K562 (cell line): ENCODE measurements around the gene ACY1. TPM values are rescaled to one million over a fixed set of nuclear protein-coding genes. Genes with fewer than 3 reads are reported as not detected.

Experiments
- POLR2A ChIP-seq: fragments of 450-650 bp; conservative IDR thresholded peaks from 2 replicates; pipeline ENCODE4 v1.6.1; 2016
- TGIF2 ChIP-seq: sonication (generic); formaldehyde crosslinking; IDR thresholded peaks from 2 replicates; pipeline ENCODE4 v1.8.1; 2022; ENCODE audit warnings: mild to moderate bottlenecking, missing genetic modification reagents, moderate library complexity
- polyA plus RNA-seq, 8 experiments: library from polyadenylated mRNA; depleted of rRNA in 4 of 8; stranded (reverse) in 5 of 8; unstranded in 3 of 8; fragments of >200 nt; fragmentation: Nextera tagmentation in 2 of 8; fragmentation: Illumina TruSeq in 1 of 8; extraction: Ambion mirVana in 2 of 8; extraction: Trizol in 1 of 8; gene quantifications; 2 replicates each; pipeline versions ENCODE4 v1.2.1 to v1.2.3, GENCODE V29; 2011 to 2014; ENCODE audit warnings: inconsistent platforms in 1 of 8, missing spikeins in 1 of 8
- total RNA-seq, 7 experiments: library from RNA; depleted of rRNA in 6 of 7; stranded (reverse); fragments of >200 nt in 6 of 7; fragmentation: Illumina TruSeq in 2 of 7; extraction: Trizol in 2 of 7; gene quantifications; 2 replicates each; pipeline versions ENCODE4 v1.2.1 to v1.2.3, GENCODE V29; 2011 to 2021; ENCODE audit warnings: low replicate concordance in 1 of 7
- TF ChIP-seq, protein P1 (sequence below), 2 experiments: fragments of 450-650 bp; IDR thresholded peaks; 2 replicates each; pipeline ENCODE4 v1.6.1; 2016; ENCODE audit warnings: mild to moderate bottlenecking in 2 of 2, borderline replicate concordance in 1 of 2, low read depth in 1 of 2, moderate library complexity in 1 of 2
- TF ChIP-seq, protein P2 (sequence below): fragments of 450-650 bp; IDR thresholded peaks from 2 replicates; pipeline ENCODE4 v1.6.1; 2016; ENCODE audit warnings: low read depth
- TF ChIP-seq, protein P3 (sequence below): fragments of 250-450 bp; sonication (Bioruptor Pico); IDR thresholded peaks from 2 replicates; pipeline ENCODE4 v1.4.0; 2020

The ACY1 gene
- total and polyA plus RNA-seq, 9 of the 15 experiments (the other 6 are each of a cell fraction or from before 2014, with no cell fraction given) = 70.7 to 195 (median 123) TPM

DNA sequence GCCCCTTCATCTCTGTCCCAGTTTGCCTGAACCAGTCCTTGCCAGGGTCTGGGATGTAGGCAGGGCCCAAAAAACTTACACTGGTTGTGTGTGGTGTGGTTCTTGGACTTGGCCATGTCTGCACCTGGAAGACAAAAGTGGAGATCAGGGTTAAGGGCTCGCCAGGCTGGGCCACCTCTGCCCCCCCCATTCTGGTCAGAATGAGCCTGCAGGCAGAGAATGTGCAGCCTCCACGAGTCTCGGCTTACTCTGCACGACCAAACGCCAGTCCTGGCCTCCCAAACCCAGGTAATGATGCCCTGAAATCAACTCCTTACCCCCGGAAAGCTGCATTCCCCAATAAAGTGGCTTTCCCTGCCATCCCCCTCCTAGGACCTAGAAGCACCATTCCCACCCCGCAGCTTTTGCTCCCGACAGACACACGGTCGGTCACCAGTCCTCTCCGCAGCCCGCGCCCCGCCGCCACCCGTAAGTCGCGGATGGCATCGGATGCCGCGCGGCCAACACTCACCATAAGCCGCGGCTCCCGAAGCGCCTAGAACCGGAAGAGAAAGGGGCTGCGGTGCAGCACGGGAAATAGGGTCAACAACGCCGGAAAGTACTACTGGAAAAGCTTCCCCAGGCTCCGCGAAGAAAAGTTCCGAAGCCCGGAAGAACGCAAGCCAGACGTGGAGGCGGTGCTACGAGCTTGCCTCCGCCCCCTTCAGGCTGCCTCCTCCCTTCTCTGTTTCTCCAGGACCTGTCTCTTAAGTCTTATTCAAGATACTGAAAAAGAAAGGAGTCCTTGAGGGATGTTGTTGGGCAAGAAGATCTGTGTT is 12.2 kb downstream of the ACY1 start, which contains the start of gene RPL29 (continued):
- TF ChIP-seq, protein P1, sequence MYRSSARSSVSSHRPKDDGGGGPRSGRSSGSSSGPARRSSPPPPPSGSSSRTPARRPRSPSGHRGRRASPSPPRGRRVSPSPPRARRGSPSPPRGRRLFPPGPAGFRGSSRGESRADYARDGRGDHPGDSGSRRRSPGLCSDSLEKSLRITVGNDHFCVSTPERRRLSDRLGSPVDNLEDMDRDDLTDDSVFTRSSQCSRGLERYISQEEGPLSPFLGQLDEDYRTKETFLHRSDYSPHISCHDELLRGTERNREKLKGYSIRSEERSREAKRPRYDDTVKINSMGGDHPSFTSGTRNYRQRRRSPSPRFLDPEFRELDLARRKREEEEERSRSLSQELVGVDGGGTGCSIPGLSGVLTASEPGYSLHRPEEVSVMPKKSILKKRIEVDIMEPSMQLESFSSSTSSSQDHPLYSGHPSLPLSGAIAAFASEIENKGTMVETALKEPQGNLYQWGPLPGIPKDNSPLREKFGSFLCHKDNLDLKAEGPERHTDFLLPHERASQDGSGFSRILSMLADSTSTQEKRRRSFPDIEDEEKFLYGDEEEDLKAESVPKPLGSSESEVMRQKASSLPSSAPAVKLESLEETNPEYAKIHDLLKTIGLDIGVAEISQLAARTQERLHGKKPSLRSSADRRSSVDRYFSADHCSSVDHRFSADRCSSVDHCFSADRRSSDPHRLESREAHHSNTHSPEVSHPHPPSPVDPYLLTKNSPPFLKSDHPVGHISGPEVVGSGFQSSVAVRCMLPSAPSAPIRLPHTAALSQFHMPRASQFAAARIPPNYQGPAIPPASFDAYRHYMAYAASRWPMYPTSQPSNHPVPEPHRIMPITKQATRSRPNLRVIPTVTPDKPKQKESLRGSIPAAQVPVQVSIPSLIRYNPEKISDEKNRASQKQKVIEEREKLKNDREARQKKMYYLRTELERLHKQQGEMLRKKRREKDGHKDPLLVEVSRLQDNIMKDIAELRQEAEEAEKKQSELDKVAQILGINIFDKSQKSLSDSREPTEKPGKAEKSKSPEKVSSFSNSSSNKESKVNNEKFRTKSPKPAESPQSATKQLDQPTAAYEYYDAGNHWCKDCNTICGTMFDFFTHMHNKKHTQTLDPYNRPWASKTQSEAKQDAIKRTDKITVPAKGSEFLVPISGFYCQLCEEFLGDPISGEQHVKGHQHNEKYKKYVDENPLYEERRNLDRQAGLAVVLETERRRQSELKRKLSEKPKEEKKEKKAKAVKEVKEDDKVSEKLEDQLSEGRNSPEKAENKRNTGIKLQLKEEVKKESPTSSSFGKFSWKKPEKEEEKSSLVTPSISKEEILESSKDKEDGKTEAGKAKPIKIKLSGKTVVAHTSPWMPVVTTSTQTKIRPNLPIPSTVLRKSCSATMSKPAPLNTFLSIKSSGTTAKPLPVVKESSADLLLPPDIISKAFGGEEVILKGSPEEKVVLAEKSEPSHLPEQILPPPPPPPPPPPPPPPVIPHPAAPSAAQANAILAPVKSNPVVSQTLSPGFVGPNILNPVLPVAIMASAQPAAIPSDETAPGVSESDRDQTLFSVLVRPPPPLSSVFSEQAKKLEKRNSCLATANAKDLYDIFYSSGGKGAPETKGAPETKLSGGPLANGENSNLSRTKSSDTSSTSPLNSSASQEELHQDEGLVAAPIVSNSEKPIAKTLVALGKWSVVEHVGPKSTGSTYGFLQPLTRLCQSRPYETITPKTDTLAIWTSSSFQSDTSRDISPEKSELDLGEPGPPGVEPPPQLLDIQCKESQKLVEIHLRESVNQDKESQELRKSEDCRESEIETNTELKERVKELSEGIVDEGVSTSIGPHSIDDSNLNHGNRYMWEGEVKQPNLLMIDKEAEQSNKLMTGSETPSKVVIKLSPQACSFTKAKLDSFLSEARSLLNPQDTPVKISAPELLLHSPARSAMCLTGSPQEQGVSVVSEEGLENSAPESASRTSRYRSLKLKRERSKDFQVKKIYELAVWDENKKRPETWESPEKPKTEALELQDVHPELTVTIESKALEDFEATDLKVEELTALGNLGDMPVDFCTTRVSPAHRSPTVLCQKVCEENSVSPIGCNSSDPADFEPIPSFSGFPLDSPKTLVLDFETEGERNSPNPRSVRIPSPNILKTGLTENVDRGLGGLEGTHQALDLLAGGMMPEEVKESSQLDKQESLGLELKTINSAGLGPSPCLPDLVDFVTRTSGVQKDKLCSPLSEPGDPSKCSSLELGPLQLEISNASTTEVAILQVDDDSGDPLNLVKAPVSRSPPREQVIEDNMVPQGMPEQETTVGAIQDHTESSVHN (IDR thresholded peaks at IDR 0.05; ENCODE audit: borderline replicate concordance in 1 of 2, low read depth in 1 of 2) = peak in 1 of 2 experiments; percentile 91; a peak in 2 of 4 replicates
- TF ChIP-seq TGIF2 (CRISPR knock-in tag) (no peak), POLR2A (peak; percentile 98)
- TF ChIP-seq, protein P2, sequence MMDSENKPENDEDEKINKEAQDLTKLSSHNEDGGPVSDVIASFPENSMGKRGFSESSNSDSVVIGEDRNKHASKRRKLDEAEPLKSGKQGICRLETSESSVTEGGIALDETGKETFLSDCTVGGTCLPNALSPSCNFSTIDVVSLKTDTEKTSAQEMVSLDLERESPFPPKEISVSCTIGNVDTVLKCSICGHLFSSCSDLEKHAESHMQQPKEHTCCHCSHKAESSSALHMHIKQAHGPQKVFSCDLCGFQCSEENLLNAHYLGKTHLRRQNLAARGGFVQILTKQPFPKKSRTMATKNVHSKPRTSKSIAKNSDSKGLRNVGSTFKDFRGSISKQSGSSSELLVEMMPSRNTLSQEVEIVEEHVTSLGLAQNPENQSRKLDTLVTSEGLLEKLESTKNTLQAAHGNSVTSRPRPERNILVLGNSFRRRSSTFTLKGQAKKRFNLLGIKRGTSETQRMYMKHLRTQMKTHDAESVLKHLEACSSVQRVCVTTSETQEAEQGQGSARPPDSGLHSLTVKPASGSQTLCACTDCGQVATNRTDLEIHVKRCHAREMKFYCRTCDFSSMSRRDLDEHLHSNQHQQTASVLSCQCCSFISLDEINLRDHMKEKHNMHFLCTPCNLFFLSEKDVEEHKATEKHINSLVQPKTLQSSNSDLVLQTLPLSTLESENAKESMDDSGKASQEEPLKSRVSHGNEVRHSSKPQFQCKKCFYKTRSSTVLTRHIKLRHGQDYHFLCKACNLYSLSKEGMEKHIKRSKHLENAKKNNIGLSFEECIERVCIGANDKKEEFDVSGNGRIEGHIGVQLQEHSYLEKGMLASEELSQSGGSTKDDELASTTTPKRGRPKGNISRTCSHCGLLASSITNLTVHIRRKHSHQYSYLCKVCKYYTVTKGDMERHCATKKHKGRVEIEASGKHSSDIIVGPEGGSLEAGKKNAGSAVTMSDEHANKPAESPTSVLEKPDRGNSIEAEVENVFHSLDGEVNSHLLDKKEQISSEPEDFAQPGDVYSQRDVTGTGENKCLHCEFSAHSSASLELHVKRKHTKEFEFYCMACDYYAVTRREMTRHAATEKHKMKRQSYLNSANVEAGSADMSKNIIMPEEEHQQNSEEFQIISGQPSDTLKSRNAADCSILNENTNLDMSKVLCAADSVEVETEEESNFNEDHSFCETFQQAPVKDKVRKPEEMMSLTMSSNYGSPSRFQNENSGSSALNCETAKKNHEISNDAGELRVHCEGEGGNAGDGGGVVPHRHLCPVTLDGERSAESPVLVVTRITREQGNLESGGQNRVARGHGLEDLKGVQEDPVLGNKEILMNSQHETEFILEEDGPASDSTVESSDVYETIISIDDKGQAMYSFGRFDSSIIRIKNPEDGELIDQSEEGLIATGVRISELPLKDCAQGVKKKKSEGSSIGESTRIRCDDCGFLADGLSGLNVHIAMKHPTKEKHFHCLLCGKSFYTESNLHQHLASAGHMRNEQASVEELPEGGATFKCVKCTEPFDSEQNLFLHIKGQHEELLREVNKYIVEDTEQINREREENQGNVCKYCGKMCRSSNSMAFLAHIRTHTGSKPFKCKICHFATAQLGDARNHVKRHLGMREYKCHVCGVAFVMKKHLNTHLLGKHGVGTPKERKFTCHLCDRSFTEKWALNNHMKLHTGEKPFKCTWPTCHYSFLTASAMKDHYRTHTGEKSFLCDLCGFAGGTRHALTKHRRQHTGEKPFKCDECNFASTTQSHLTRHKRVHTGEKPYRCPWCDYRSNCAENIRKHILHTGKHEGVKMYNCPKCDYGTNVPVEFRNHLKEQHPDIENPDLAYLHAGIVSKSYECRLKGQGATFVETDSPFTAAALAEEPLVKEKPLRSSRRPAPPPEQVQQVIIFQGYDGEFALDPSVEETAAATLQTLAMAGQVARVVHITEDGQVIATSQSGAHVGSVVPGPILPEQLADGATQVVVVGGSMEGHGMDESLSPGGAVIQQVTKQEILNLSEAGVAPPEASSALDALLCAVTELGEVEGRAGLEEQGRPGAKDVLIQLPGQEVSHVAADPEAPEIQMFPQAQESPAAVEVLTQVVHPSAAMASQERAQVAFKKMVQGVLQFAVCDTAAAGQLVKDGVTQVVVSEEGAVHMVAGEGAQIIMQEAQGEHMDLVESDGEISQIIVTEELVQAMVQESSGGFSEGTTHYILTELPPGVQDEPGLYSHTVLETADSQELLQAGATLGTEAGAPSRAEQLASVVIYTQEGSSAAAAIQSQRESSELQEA = no peak
- TF ChIP-seq, protein P3, sequence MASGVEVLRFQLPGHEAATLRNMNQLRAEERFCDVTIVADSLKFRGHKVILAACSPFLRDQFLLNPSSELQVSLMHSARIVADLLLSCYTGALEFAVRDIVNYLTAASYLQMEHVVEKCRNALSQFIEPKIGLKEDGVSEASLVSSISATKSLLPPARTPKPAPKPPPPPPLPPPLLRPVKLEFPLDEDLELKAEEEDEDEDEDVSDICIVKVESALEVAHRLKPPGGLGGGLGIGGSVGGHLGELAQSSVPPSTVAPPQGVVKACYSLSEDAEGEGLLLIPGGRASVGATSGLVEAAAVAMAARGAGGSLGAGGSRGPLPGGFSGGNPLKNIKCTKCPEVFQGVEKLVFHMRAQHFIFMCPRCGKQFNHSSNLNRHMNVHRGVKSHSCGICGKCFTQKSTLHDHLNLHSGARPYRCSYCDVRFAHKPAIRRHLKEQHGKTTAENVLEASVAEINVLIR = no peak
